Gastrocnemius medialis (tissue), 4 donors: ENCODE data around the gene DENND2D.

Source experiments
- POLR2A ChIP-seq, 2 donors: fragments of 450-650 bp; IDR thresholded peaks; one replicate each; pipeline ENCODE4 v1.6.1; 2017; ENCODE audit warnings: antibody characterized with exemption in 2 of 2, mild to moderate bottlenecking in 2 of 2, moderate library complexity in 2 of 2
- TF ChIP-seq, protein P1 (sequence below), 5 experiments: fragments of 450-650 bp in 3 of 5; fragments of 200-600 bp in 2 of 5; sonication (generic) in 2 of 5; IDR thresholded peaks in 4 of 5; conservative IDR thresholded peaks in 1 of 5; 1 replicate in 4 of 5; 2 replicates in 1 of 5; pipeline ENCODE4 v1.5.1; 2016 to 2019; ENCODE audit warnings: antibody characterized with exemption in 5 of 5, mild to moderate bottlenecking in 3 of 5, moderate library complexity in 3 of 5

DNA sequence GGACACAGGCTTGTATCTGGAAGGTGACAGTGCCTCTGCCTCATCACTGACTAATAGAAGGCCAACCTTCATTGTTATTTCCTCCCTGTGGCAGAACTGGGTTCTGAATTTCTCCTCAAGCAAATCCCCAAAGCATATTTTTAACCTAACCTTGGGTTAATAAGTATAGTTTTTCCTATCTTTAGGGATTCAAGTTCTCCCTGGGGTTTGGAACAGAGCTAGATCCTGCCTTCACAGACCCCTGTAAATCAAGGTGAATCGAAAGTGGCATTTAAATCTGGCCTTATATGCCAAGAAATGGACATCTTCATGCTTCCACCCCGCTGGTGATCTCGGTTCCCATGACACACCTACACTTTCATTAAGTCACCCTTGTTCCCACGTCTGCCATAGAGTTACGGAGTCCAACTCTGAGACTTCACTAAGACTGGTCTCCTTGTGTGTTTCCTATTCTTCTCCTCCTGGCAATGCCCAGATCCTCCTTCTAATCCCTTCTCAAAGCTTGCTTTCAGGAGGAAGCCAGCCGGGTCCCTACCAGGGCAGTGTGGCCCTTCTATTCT is 22.8 kb upstream of the DENND2D start:
- TF ChIP-seq, protein P1, sequence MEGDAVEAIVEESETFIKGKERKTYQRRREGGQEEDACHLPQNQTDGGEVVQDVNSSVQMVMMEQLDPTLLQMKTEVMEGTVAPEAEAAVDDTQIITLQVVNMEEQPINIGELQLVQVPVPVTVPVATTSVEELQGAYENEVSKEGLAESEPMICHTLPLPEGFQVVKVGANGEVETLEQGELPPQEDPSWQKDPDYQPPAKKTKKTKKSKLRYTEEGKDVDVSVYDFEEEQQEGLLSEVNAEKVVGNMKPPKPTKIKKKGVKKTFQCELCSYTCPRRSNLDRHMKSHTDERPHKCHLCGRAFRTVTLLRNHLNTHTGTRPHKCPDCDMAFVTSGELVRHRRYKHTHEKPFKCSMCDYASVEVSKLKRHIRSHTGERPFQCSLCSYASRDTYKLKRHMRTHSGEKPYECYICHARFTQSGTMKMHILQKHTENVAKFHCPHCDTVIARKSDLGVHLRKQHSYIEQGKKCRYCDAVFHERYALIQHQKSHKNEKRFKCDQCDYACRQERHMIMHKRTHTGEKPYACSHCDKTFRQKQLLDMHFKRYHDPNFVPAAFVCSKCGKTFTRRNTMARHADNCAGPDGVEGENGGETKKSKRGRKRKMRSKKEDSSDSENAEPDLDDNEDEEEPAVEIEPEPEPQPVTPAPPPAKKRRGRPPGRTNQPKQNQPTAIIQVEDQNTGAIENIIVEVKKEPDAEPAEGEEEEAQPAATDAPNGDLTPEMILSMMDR (IDR thresholded peaks at IDR 0.05 in 4 of 5, conservative IDR thresholded peaks at IDR 0.05 in 1 of 5) = no peak
- no peak for TF ChIP-seq POLR2A (IDR thresholded peaks at IDR 0.05)
